Measurements from ENCODE around the gene COL9A3. TPM values are rescaled to one million over a fixed set of nuclear protein-coding genes. Genes with fewer than 3 reads are reported as not detected.

The COL9A3 gene
- total RNA-seq, 1 experiment from 2014 or later: 150 TPM

DNA sequence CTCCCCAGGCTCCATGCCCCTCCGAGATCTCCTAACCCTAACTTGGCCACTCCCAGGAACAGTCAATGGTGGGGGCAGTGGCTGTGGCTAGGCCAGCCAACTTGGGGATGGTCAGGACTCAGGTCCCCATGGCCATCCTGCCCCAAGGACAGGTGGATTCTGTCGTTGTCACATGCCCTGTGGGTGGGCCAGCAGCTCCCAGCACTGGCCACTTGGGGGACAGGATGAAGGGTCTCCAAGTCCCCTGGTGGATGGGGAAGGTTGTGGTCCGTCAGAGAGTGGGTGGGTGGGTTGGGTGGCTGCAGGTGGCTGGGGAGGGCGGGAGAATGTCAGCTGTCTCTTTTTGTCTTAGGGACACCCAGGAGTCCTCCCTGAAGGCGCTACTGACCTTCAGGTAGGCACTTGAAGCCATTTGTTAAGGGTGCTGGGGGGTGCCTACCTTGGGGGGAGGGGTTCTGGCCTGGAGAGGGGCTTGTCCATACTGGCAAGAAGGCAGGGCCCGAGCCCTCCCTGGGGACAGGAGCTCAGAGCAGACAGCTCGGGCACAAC is 5.5 kb downstream of the COL9A3 start:
- Mint-ChIP-seq H3K27ac (no peak overlapping the region; a peak in 1 of 7 replicates), H3K4me3 (no peak overlapping the region), H3K27me3 (ENCODE audit: low read depth) (no peaks in the 10 kb centered on the region), H3K9me3 (no peaks in the 10 kb centered on the region), H3K36me3 (ENCODE audit: insufficient read depth in 1 of 3, low read depth in 3 of 3) (peaks cover 0 to 5% (median 0%) of the 10 kb centered on the region in 3 experiments; a peak in 2 of 7 replicates), H3K4me1 (peaks cover 10 to 14% of the 10 kb centered on the region in 2 experiments)
- Histone ChIP-seq H3K56ac (ENCODE audit: insufficient read length, low read depth, low read length) (no peak overlapping the region), H3K79me2 (ENCODE audit: insufficient read depth, low read length) (no peaks in the 10 kb centered on the region), H4K20me1 (ENCODE audit: control insufficient read depth, insufficient read depth, insufficient read length) (no peaks in the 10 kb centered on the region), H3K4me2 (ENCODE audit: insufficient read depth, insufficient read length, low read length) (no peak overlapping the region), H4K91ac (ENCODE audit: insufficient read length, low read depth, low read length) (no peak overlapping the region), H3K9me3 (ENCODE audit: control insufficient read depth, low read depth, low read length) (no peaks in the 10 kb centered on the region), H3K4ac (ENCODE audit: low read depth, low read length) (no peak overlapping the region), H2BK15ac (ENCODE audit: low read depth, low read length) (no peak overlapping the region), H4K5ac (ENCODE audit: insufficient read length, low read depth, low read length) (no peak overlapping the region), H3T11ph (ENCODE audit: low read length) (no peak overlapping the region), H2BK20ac (ENCODE audit: low read depth, low read length, poor library complexity, severe bottlenecking) (no peak overlapping the region), H2BK120ac (ENCODE audit: low read depth, low read length, poor library complexity, severe bottlenecking) (no peak overlapping the region), H3K4me1 (ENCODE audit: insufficient read depth, low read length) (no peaks in the 10 kb centered on the region; the same call in 1 of the 2 replicates), H3K18ac (ENCODE audit: insufficient read length, low read depth, low read length) (no peak overlapping the region), H3K14ac (ENCODE audit: insufficient read depth, low read length) (no peak overlapping the region), H2BK5ac (ENCODE audit: insufficient read length, low read length) (no peak overlapping the region), H2BK12ac (ENCODE audit: insufficient read length, low read depth, low read length) (no peak overlapping the region), H3K23me2 (ENCODE audit: insufficient read length, low read depth, low read length, poor library complexity, severe bottlenecking) (peaks cover 4% of the 10 kb centered on the region), H3K23ac (ENCODE audit: insufficient read length, low read depth, low read length) (no peak overlapping the region), H3K9ac (ENCODE audit: extremely low read depth, insufficient read length, low read length) (no peak overlapping the region), H4K8ac (replicated peaks; ENCODE audit: insufficient read length, low read depth, low read length) (no peak overlapping the region), H2AFZ (ENCODE audit: low read length) (no peak overlapping the region), H3K27me3 (ENCODE audit: insufficient read depth, low read length) (no peaks in the 10 kb centered on the region), H2AK5ac (ENCODE audit: insufficient read length, low read length) (no peak overlapping the region), H3K79me1 (ENCODE audit: insufficient read depth, low read depth, low read length, poor library complexity, severe bottlenecking) (no peaks in the 10 kb centered on the region), H3K27ac (ENCODE audit: insufficient read length, low read depth, low read length) (no peak overlapping the region)
- no CpG with 5 or more reads among the region's 7 CpGs for WGBS (ENCODE audit: extremely low coverage, insufficient read length, low lambda C conversion rate)
- DNase-seq: no peak
- TF ChIP-seq, protein P1, sequence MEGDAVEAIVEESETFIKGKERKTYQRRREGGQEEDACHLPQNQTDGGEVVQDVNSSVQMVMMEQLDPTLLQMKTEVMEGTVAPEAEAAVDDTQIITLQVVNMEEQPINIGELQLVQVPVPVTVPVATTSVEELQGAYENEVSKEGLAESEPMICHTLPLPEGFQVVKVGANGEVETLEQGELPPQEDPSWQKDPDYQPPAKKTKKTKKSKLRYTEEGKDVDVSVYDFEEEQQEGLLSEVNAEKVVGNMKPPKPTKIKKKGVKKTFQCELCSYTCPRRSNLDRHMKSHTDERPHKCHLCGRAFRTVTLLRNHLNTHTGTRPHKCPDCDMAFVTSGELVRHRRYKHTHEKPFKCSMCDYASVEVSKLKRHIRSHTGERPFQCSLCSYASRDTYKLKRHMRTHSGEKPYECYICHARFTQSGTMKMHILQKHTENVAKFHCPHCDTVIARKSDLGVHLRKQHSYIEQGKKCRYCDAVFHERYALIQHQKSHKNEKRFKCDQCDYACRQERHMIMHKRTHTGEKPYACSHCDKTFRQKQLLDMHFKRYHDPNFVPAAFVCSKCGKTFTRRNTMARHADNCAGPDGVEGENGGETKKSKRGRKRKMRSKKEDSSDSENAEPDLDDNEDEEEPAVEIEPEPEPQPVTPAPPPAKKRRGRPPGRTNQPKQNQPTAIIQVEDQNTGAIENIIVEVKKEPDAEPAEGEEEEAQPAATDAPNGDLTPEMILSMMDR (conservative IDR thresholded peaks at IDR 0.05): no peak

All from H9 (cell line).